H1 (cell line): ENCODE results near the gene HBM.

Experiments used
- ASH2L ChIP-seq: fragments of 200-600, 300-600 bp; sonication (generic); IDR thresholded peaks from one replicate; pipeline ENCODE4 v1.7.1; 2017; ENCODE audit warnings: low read length
- BCL11A ChIP-seq, 2 experiments: IDR thresholded peaks; one replicate each; pipeline ENCODE4 v1.6.1; 2011; ENCODE audit warnings: low read depth in 2 of 2, low read length in 2 of 2, mild to moderate bottlenecking in 2 of 2
- CTCF ChIP-seq, 3 experiments: IDR thresholded peaks; 1 replicate in 2 of 3; 2 replicates in 1 of 3; pipeline versions ENCODE4 v1.5.1 to v1.6.1; 2011; ENCODE audit warnings: low read length in 3 of 3, mild to moderate bottlenecking in 3 of 3, inconsistent platforms in 2 of 3, low read depth in 1 of 3, moderate library complexity in 1 of 3; ENCODE audit not compliant: insufficient read depth in 1 of 3; ENCODE audit errors: control extremely low read depth in 1 of 3
- EP300 ChIP-seq, 2 experiments: IDR thresholded peaks; 1 replicate in 1 of 2; 2 replicates in 1 of 2; pipeline ENCODE4 v1.6.1; 2011 to 2012; ENCODE audit warnings: low read depth in 2 of 2, low read length in 2 of 2, mild to moderate bottlenecking in 2 of 2, borderline replicate concordance in 1 of 2, inconsistent platforms in 1 of 2, moderate library complexity in 1 of 2
- HDAC2 ChIP-seq, 2 experiments: fragments of 300-600 bp in 1 of 2; sonication (generic) in 1 of 2; IDR thresholded peaks; 2 replicates each; pipeline ENCODE4 v1.6.1; 2011 to 2012; ENCODE audit warnings: low read depth in 2 of 2, low read length in 2 of 2, mild to moderate bottlenecking in 2 of 2, moderate library complexity in 2 of 2, borderline replicate concordance in 1 of 2, inconsistent platforms in 1 of 2
- MAX ChIP-seq: IDR thresholded peaks from 2 replicates; pipeline ENCODE4 v1.6.1; 2012; ENCODE audit warnings: inconsistent platforms
- POLR2A ChIP-seq, 2 experiments: IDR thresholded peaks; 1 replicate in 1 of 2; 2 replicates in 1 of 2; pipeline ENCODE4 v1.6.1; 2011; ENCODE audit warnings: low read depth in 2 of 2, low read length in 2 of 2, mild to moderate bottlenecking in 2 of 2; ENCODE audit errors: control extremely low read depth in 1 of 2
- RAD21 ChIP-seq, 2 experiments: IDR thresholded peaks in 1 of 2; conservative IDR thresholded peaks in 1 of 2; 2 replicates each; pipeline ENCODE4 v1.6.1; 2011; ENCODE audit warnings: low read depth in 2 of 2, low read length in 2 of 2, improper control_type of control experiment in 1 of 2, inconsistent platforms in 1 of 2, mild to moderate bottlenecking in 1 of 2, moderate library complexity in 1 of 2
- RNF2 ChIP-seq: fragments of 200-900, 300-1000 bp; sonication (generic); IDR thresholded peaks from 2 replicates; pipeline ENCODE4 v1.7.1; 2016; ENCODE audit warnings: borderline replicate concordance, low read depth, mild to moderate bottlenecking, antibody characterized with exemption, low read length; ENCODE audit not compliant: poor library complexity, severe bottlenecking; ENCODE audit errors: missing control alignments
- SP1 ChIP-seq: IDR thresholded peaks from 2 replicates; pipeline ENCODE4 v1.6.1; 2011; ENCODE audit warnings: low read depth, low read length
- ZNF274 ChIP-seq: IDR thresholded peaks from 2 replicates; pipeline ENCODE4 v1.7.0; 2012; ENCODE audit warnings: low read length, borderline replicate concordance; ENCODE audit errors: extremely low read depth
- TF ChIP-seq, protein P1 (sequence below): IDR thresholded peaks from 2 replicates; pipeline ENCODE4 v1.6.1; 2011; ENCODE audit warnings: low read length, improper control_type of control experiment

DNA sequence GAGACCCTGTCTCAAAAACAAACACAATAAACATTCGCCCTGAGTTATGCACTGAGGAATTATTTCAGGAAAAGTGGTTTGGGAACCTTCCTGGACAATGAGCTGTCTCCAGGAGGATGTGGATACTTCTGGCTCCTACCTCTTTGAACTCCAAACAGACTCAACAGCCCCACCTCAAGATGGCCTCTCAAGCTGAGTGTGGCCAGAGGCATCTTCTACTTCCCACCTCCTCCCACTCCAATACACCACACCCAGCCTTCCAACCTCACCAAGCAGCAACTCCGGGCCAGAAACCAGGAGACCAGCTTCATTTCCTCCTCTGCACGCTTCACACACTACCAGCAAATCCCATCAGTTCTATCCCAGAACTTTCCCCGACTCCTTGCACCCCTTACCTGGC, 26.1 kb downstream of the HBM start:
- TF ChIP-seq RAD21 (IDR thresholded peaks at IDR 0.05 in 1 of 2, conservative IDR thresholded peaks at IDR 0.05 in 1 of 2; ENCODE audit: low read depth in 2 of 2, low read length in 2 of 2) (no peak), MAX (no peak), BCL11A (IDR thresholded peaks at IDR 0.05; ENCODE audit: low read depth in 2 of 2, low read length in 2 of 2) (no peak), EP300 (IDR thresholded peaks at IDR 0.05; ENCODE audit: borderline replicate concordance in 1 of 2, low read depth in 2 of 2, low read length in 2 of 2) (no peak), ASH2L (no peak), POLR2A (IDR thresholded peaks at IDR 0.05; ENCODE audit: control extremely low read depth in 1 of 2, low read depth in 2 of 2, low read length in 2 of 2) (no peak), SP1 (no peak), HDAC2 (IDR thresholded peaks at IDR 0.05; ENCODE audit: borderline replicate concordance in 1 of 2, low read depth in 2 of 2, low read length in 2 of 2) (no peak), RNF2 (no peak), ZNF274 (no peak), CTCF (IDR thresholded peaks at IDR 0.05; ENCODE audit: control extremely low read depth in 1 of 3, insufficient read depth in 1 of 3, low read depth in 1 of 3, low read length in 3 of 3) (no peak)
- TF ChIP-seq, protein P1, sequence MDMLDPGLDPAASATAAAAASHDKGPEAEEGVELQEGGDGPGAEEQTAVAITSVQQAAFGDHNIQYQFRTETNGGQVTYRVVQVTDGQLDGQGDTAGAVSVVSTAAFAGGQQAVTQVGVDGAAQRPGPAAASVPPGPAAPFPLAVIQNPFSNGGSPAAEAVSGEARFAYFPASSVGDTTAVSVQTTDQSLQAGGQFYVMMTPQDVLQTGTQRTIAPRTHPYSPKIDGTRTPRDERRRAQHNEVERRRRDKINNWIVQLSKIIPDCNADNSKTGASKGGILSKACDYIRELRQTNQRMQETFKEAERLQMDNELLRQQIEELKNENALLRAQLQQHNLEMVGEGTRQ: no peak
